Fibroblast of mammary gland (primary cell): ENCODE data around the gene UMODL1.

ENCODE experiments used
- DNase-seq: peaks from one replicate; pipeline ENCODE4 v3.0.0-alpha.2; 2010; ENCODE audit warnings: low read depth
- H3K4me3 ChIP-seq: 2 replicates; pipeline ENCODE4 v1.5.1; 2011; ENCODE audit warnings: low read depth, mild to moderate bottlenecking, low read length, moderate library complexity; ENCODE audit not compliant: control insufficient read depth
- CTCF ChIP-seq: conservative IDR thresholded peaks from 2 replicates; pipeline ENCODE4 v1.5.1; 2011; ENCODE audit warnings: low read depth, low read length, inconsistent platforms; ENCODE audit not compliant: control insufficient read depth, insufficient read depth

Gene UMODL1

DNA sequence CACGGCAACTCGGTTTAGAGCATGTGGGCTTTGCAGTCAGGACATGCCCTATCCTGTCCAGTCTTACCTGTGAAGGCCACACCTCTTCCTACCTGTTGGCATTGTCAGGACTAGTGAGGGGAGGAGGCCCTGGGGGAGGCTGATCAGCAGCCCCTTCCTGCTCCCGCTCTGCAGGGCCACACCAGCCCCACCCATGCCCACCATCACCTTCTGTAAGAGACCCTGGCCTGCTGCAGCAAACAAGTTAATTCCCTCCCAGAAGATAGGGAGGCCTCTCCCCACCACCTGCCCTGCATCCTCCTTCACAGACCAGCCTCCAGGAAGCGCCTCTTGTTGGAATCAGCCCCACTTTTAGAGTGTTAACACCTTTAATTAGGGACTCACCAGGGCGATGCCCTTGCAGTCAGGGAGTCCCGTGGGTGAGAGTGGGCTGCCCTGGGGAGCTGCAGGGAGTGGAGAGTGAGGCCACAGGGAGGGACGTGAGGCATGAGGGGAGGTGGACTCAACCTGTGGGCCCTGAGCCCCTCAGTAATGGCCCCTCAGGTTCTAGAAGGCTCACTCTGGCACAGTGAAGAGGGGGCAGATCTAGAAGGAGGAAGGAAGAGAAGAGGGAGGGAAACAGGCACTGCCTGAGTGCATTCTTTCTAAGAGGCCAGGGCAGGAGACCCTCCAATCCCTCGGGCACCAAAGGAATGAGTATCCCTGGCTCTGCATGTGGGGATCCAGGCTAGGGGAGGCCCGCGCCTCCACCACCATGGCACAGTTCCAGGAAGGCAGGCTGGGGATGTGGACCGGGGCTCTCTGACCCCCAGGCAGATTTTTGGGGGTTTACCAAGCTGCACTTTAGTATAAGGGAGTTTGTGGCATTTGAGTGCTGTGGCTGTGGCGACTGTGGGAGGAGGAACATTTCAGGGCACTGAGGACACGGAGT, 8.2 kb downstream of the UMODL1 start:
- no peak for DNase-seq
- H3K4me3 ChIP-seq = no peak overlapping the region
- no peak for TF ChIP-seq CTCF

GRCh38 chr21:42079939-42080787, 9.0 kb downstream of the UMODL1 start:
- no peak overlapping the region for H3K4me3 ChIP-seq
- DNase-seq = peak; percentile 64
- no peak for TF ChIP-seq CTCF

- peak; percentile 96 for DNase-seq
- no peak overlapping the region for H3K4me3 ChIP-seq
- TF ChIP-seq CTCF = no peak
Measured at GRCh38 chr21:42080788-42081083, 9.6 kb downstream of the UMODL1 start.

GRCh38 chr21:42081138-42081537, 10.0 kb downstream of the UMODL1 start:
- no peak for TF ChIP-seq CTCF
- no peak overlapping the region for H3K4me3 ChIP-seq
- peak; percentile 70 for DNase-seq

DNA sequence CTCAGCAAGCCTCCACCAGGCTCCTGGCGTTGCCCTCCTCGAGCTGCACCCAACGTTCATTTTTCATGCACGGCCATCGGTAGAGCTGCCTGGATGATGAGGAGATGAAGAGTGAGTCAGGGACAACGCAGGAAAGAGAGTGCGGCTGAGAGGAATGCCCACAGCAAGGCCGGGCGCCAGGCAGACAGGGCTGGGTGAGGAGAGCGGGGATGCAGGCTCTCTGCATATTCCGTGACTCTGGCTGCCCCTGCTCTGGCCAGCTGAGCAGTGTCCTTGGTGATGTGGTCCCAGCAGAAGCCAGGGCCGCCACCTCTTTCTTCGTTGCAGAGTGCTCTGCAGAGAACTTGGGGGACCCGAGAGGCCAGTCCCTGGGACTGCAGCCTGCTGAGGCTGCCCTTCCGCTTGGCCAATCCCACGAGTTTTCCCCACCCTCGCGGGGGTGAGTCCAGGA, 10.8 kb downstream of the UMODL1 start:
- no peak for DNase-seq
- no peak overlapping the region for H3K4me3 ChIP-seq
- TF ChIP-seq CTCF = no peak

DNA sequence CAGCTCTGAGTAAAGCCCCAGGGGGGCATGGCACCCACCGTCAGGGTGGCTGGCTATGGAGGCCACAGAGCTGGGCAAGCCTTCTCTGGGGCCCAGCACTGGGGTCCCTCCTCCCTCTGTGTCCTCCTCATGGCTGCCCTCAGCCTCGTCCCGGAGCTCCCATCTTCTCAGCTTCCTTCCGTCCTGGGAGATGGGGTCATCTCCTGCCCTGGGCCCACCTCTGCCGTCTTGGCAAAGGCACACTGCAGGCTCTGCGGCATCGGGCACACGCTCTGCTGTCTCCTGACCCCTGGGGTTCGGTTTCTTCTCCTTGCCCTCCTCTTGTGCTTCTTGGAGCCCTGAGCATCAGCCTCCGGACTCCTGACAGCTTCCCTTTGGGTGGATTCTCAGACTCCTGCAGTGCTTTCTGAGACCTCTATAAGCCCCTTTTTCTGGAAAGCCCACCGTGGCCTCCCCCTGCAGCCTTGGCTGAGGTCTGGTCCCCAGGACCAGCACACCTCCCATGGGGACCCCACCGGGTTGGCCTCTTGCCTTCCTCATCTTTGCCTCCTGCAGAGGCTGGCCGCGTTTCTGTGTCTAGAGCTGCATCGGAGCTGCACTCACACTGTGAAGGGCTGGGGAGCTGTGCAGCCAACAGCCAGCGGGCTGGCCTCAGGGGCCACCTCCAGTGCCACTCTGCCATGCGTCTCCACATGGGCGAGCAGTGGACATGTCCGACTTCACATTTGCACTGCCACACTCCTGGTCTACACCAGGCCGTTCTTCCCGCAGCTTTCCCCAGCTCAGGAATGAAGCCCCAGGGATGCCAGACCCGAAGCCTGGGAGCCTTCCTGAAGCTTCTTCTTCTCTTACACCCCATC, 11.6 kb downstream of the UMODL1 start:
- no peak overlapping the region for H3K4me3 ChIP-seq
- no peak for DNase-seq
- TF ChIP-seq CTCF = no peak
